ENCODE results near the gene SCGN. TPM values are rescaled to one million over a fixed set of nuclear protein-coding genes. Genes with fewer than 3 reads are reported as not detected.

SCGN gene
- total and polyA plus RNA-seq, 2 of the 4 experiments (the other 2 are of a cell fraction): not detected

GRCh38 chr6:25701807-25702206 is 49.8 kb downstream of the SCGN start:
- intact Hi-C loops (cut with micrococcal nuclease): no loop called here
- dilution Hi-C loops (cut with HindIII; ENCODE audit: low sequenced_read_pairs, unreplicated experiment): no loop called here
- POLR2A ChIA-PET (ENCODE audit: unreplicated experiment): no interaction called here
- in situ Hi-C loops (cut with MboI; ENCODE audit: low sequenced_read_pairs): no loop called here
- Histone ChIP-seq H3K14ac (replicated peaks; ENCODE audit: low read depth, low read length) (no peak overlapping the region), H4K8ac (ENCODE audit: low read depth in 2 of 2, low read length in 2 of 2) (no peak overlapping the region), H2BK20ac (ENCODE audit: low read depth, low read length) (no peak overlapping the region), H4K20me1 (ENCODE audit: insufficient read depth, low read length) (no peaks in the 10 kb centered on the region), H2BK5ac (ENCODE audit: low read depth, low read length, poor library complexity, severe bottlenecking) (no peak overlapping the region), H3K23ac (ENCODE audit: low read depth, low read length) (no peak overlapping the region), H3K9ac (ENCODE audit: low read depth, low read length) (no peak overlapping the region), H3K27ac (ENCODE audit: insufficient read depth, low read length) (no peak overlapping the region), H2BK120ac (ENCODE audit: low read depth, low read length) (no peak overlapping the region), H3K4ac (ENCODE audit: low read depth, low read length) (no peak overlapping the region), H3K4me3 (ENCODE audit: insufficient read depth, low read depth, low read length) (no peak overlapping the region), H3K4me2 (ENCODE audit: low read depth, low read length) (no peak overlapping the region), H3K79me1 (ENCODE audit: low read depth in 1 of 2, low read length in 2 of 2) (no peaks in the 10 kb centered on the region), H3K18ac (ENCODE audit: low read depth, low read length) (no peak overlapping the region), H2AFZ (replicated peaks; ENCODE audit: low read length, poor library complexity) (no peak overlapping the region), H3K9me1 (ENCODE audit: insufficient read depth, low read length) (no peaks in the 10 kb centered on the region), H3K36me3 (ENCODE audit: control insufficient read depth, insufficient read depth, low read length) (no peaks in the 10 kb centered on the region), H3K27me3 (ENCODE audit: control insufficient read depth, insufficient read depth, low read length) (no peaks in the 10 kb centered on the region), H4K5ac (ENCODE audit: low read depth, low read length) (no peak overlapping the region), H4K91ac (ENCODE audit: insufficient read depth, low read depth, low read length) (no peak overlapping the region), H2AK5ac (ENCODE audit: low read depth, low read length) (no peak overlapping the region), H3K56ac (ENCODE audit: extremely low read depth, insufficient read depth, low read length) (no peak overlapping the region), H3K4me1 (ENCODE audit: control insufficient read depth, insufficient read depth, low read length) (no peaks in the 10 kb centered on the region), H2BK15ac (ENCODE audit: low read depth, low read length) (no peak overlapping the region), H3K9me3 (ENCODE audit: control insufficient read depth, insufficient read depth, low read length) (no peaks in the 10 kb centered on the region), H2AK9ac (replicated peaks; ENCODE audit: low read depth, low read length, poor library complexity) (no peak overlapping the region)
- WGBS, 2 experiments (ENCODE audit: extremely low coverage in 2 of 2, insufficient read length in 1 of 2): no CpG with 5 or more reads among the region's 3 CpGs
- DNase-seq (no peak), ATAC-seq (ENCODE audit: low read depth) (no peak)
- CTCF ChIA-PET: no interaction called here
- no TSS peak for BruUV-seq (replicated peaks)
- no peak for TF ChIP-seq NFE2L2 (IDR thresholded peaks at IDR 0.05; ENCODE audit: low read depth, low read length)
- no peak for TF ChIP-seq BHLHE40 (IDR thresholded peaks at IDR 0.05; ENCODE audit: low read depth, low read length)
- no peak for TF ChIP-seq RAD21 (IDR thresholded peaks at IDR 0.05; ENCODE audit: low read length)
- no peak for TF ChIP-seq CHD1 (IDR thresholded peaks at IDR 0.05; ENCODE audit: low read depth, low read length)
- no peak for TF ChIP-seq RCOR1 (IDR thresholded peaks at IDR 0.05; ENCODE audit: insufficient replicate concordance, low read length)
- no peak for TF ChIP-seq ELK1 (IDR thresholded peaks at IDR 0.05; ENCODE audit: borderline replicate concordance, low read depth, low read length)
- no peak for TF ChIP-seq MXI1 (IDR thresholded peaks at IDR 0.05; ENCODE audit: borderline replicate concordance, low read depth, low read length)
- no peak for TF ChIP-seq CEBPB (IDR thresholded peaks at IDR 0.05; ENCODE audit: low read depth, low read length)
- TF ChIP-seq MAZ (IDR thresholded peaks at IDR 0.05; ENCODE audit: borderline replicate concordance, low read depth, low read length): no peak
- no peak for TF ChIP-seq SMC3 (IDR thresholded peaks at IDR 0.05; ENCODE audit: low read depth, low read length)
- TF ChIP-seq MAFK (IDR thresholded peaks at IDR 0.05; ENCODE audit: low read depth, low read length): no peak
- no peak for TF ChIP-seq POLR2A (IDR thresholded peaks at IDR 0.05; ENCODE audit: low read depth, low read length)
